ENCODE measurements around the gene PPP1R13L. TPM values are rescaled to one million over a fixed set of nuclear protein-coding genes. Genes with fewer than 3 reads are reported as not detected.
"Not testable (repeated sequence)": the region's sequence is repeated elsewhere in the genome, so short reads cannot be mapped to it uniquely, and the experiment has no call there.

Gene PPP1R13L
- total and polyA plus RNA-seq, 4 donors, result 0.51 to 7.7 (median 4.9) TPM

GRCh38 chr19:45336696-45337251, 68.1 kb downstream of the PPP1R13L start:
- DNase-seq (ENCODE audit: low spot score), result no peak
- H3K9ac ChIP-seq (ENCODE audit: low read depth in 1 of 2, low read length in 2 of 2), result no peak overlapping the region

GRCh38 chr19:45334881-45335280, 70.0 kb downstream of the PPP1R13L start:
- whole genome bisulfite sequencing, result 90% methylated on average over 4 of the region's 4 CpGs

More at GRCh38 chr19:45336696-45337251, 68.1 kb downstream of the PPP1R13L start:
- Histone ChIP-seq H3K27ac (ENCODE audit: low read depth in 1 of 2, low read length in 2 of 2) (no peak overlapping the region), H3K9me3 (ENCODE audit: control insufficient read depth in 4 of 4, low read length in 3 of 4) (no peaks in the 10 kb centered on the region), H3K4me1 (ENCODE audit: control insufficient read depth in 4 of 4, insufficient read depth in 4 of 4, low read length in 3 of 4) (peaks cover 6 to 11% (median 8%) of the 10 kb centered on the region in 4 donors), H3K27me3 (ENCODE audit: control insufficient read depth in 4 of 4, insufficient read depth in 4 of 4, low read length in 3 of 4) (no peaks in the 10 kb centered on the region), H3K4me3 (ENCODE audit: low read depth in 1 of 3, low read length in 3 of 3) (no peak overlapping the region), H3K36me3 (ENCODE audit: control insufficient read depth in 4 of 4, insufficient read depth in 3 of 4, low read depth in 1 of 4, low read length in 3 of 4) (no peaks in the 10 kb centered on the region)
- TF ChIP-seq YY1 (IDR thresholded peaks at IDR 0.05), result no peak
- TF ChIP-seq CTCF (IDR thresholded peaks at IDR 0.05; ENCODE audit: low read depth, low read length, missing input control), result no peak
- WGBS, result 71% methylated on average over 11 of the region's 11 CpGs

DNA sequence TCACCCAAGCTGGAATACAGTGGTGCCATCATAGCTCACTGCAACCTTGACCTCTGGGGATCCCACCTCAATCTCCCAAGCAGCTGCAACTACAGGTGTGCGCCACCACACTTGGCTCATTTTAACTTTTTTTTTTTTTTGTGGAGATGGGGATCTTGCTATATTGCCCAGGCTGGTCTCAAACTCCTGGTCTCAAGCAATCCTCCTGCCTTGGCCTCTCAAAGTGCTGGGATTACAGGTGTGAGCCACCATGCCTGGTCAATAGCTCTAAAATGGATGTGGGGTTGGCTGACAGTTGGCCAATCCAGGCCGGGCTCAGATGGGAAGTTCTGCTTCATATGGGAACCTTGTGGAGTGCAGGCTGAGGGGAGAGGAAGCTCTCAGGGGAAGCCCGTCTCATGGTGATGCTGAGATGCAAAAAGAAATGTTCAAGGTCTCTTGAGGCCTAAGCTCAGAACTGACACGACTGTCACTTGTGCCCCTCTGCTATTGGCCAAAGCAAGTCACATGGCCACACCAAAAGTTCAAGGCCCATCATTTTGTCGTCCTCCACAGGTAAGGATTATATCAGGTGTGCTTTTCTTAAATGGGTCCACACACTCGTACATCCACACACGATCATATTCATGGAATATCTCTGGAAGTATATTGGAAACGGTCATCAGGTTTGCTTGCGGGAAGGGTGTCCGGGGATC, 71.1 kb downstream of the PPP1R13L start:
- Histone ChIP-seq H3K9me3 (ENCODE audit: control insufficient read depth in 4 of 4, low read length in 3 of 4) (no peaks in the 10 kb centered on the region), H3K36me3 (ENCODE audit: control insufficient read depth in 4 of 4, insufficient read depth in 3 of 4, low read depth in 1 of 4, low read length in 3 of 4) (no peaks in the 10 kb centered on the region), H3K27ac (ENCODE audit: low read depth in 1 of 2, low read length in 2 of 2) (no peak overlapping the region), H3K27me3 (ENCODE audit: control insufficient read depth in 4 of 4, insufficient read depth in 4 of 4, low read length in 3 of 4) (no peaks in the 10 kb centered on the region), H3K4me1 (ENCODE audit: control insufficient read depth in 4 of 4, insufficient read depth in 4 of 4, low read length in 3 of 4) (peaks cover 0 to 5% (median 4%) of the 10 kb centered on the region in 4 donors), H3K4me3 (ENCODE audit: low read depth in 1 of 3, low read length in 3 of 3) (no peak overlapping the region), H3K9ac (ENCODE audit: low read depth in 1 of 2, low read length in 2 of 2) (no peak overlapping the region)
- DNase-seq (ENCODE audit: low spot score), result no peak
- 85% methylated on average over 10 of the region's 10 CpGs for WGBS
- TF ChIP-seq FOXA1 (IDR thresholded peaks at IDR 0.05) (no peak), TAF1 (conservative IDR thresholded peaks at IDR 0.05) (no peak), HNF4A (conservative IDR thresholded peaks at IDR 0.05) (no peak), YY1 (IDR thresholded peaks at IDR 0.05) (no peak), SP1 (IDR thresholded peaks at IDR 0.05) (no peak), RXRA (IDR thresholded peaks at IDR 0.05) (no peak), GABPA (IDR thresholded peaks at IDR 0.05 in 1 of 2, conservative IDR thresholded peaks at IDR 0.05 in 1 of 2) (no peak), EGR1 (IDR thresholded peaks at IDR 0.05; ENCODE audit: low read depth in 2 of 2) (no peak), CTCF (IDR thresholded peaks at IDR 0.05; ENCODE audit: low read depth, low read length, missing input control) (no peak), FOXA2 (IDR thresholded peaks at IDR 0.05) (no peak), RAD21 (IDR thresholded peaks at IDR 0.05) (no peak), HNF4G (IDR thresholded peaks at IDR 0.05) (no peak), ZBTB33 (IDR thresholded peaks at IDR 0.05) (no peak), JUND (IDR thresholded peaks at IDR 0.05) (no peak)
- TF ChIP-seq, protein P1, sequence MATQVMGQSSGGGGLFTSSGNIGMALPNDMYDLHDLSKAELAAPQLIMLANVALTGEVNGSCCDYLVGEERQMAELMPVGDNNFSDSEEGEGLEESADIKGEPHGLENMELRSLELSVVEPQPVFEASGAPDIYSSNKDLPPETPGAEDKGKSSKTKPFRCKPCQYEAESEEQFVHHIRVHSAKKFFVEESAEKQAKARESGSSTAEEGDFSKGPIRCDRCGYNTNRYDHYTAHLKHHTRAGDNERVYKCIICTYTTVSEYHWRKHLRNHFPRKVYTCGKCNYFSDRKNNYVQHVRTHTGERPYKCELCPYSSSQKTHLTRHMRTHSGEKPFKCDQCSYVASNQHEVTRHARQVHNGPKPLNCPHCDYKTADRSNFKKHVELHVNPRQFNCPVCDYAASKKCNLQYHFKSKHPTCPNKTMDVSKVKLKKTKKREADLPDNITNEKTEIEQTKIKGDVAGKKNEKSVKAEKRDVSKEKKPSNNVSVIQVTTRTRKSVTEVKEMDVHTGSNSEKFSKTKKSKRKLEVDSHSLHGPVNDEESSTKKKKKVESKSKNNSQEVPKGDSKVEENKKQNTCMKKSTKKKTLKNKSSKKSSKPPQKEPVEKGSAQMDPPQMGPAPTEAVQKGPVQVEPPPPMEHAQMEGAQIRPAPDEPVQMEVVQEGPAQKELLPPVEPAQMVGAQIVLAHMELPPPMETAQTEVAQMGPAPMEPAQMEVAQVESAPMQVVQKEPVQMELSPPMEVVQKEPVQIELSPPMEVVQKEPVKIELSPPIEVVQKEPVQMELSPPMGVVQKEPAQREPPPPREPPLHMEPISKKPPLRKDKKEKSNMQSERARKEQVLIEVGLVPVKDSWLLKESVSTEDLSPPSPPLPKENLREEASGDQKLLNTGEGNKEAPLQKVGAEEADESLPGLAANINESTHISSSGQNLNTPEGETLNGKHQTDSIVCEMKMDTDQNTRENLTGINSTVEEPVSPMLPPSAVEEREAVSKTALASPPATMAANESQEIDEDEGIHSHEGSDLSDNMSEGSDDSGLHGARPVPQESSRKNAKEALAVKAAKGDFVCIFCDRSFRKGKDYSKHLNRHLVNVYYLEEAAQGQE (IDR thresholded peaks at IDR 0.05), result no peak
- TF ChIP-seq, protein P2, sequence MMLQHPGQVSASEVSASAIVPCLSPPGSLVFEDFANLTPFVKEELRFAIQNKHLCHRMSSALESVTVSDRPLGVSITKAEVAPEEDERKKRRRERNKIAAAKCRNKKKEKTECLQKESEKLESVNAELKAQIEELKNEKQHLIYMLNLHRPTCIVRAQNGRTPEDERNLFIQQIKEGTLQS (IDR thresholded peaks at IDR 0.05), result no peak
- TF ChIP-seq, protein P3, sequence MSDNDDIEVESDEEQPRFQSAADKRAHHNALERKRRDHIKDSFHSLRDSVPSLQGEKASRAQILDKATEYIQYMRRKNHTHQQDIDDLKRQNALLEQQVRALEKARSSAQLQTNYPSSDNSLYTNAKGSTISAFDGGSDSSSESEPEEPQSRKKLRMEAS (IDR thresholded peaks at IDR 0.05), result no peak

More at GRCh38 chr19:45334881-45335280, 70.0 kb downstream of the PPP1R13L start:
- H3K4me3 ChIP-seq (ENCODE audit: low read depth in 1 of 3, low read length in 3 of 3); H3K27ac ChIP-seq (ENCODE audit: low read depth in 1 of 2, low read length in 2 of 2); H3K9me3 ChIP-seq (ENCODE audit: control insufficient read depth in 4 of 4, low read length in 3 of 4); H3K9ac ChIP-seq (ENCODE audit: low read depth in 1 of 2, low read length in 2 of 2); DNase-seq (ENCODE audit: low spot score); H3K27me3 ChIP-seq (ENCODE audit: control insufficient read depth in 4 of 4, insufficient read depth in 4 of 4, low read length in 3 of 4); H3K36me3 ChIP-seq (ENCODE audit: control insufficient read depth in 4 of 4, insufficient read depth in 3 of 4, low read depth in 1 of 4, low read length in 3 of 4); H3K4me1 ChIP-seq (ENCODE audit: control insufficient read depth in 4 of 4, insufficient read depth in 4 of 4, low read length in 3 of 4): not testable (repeated sequence)
